Kidney tubule cell (primary cell): ENCODE data around the gene TREH.

Experiments used
- DNase-seq: peaks from one replicate; pipeline ENCODE4 v3.0.0-alpha.2; 2018; ENCODE audit warnings: low spot score

The TREH gene

GRCh38 chr11:118663381-118663780 is 16.1 kb downstream of the TREH start:
- no peak for DNase-seq

DNA sequence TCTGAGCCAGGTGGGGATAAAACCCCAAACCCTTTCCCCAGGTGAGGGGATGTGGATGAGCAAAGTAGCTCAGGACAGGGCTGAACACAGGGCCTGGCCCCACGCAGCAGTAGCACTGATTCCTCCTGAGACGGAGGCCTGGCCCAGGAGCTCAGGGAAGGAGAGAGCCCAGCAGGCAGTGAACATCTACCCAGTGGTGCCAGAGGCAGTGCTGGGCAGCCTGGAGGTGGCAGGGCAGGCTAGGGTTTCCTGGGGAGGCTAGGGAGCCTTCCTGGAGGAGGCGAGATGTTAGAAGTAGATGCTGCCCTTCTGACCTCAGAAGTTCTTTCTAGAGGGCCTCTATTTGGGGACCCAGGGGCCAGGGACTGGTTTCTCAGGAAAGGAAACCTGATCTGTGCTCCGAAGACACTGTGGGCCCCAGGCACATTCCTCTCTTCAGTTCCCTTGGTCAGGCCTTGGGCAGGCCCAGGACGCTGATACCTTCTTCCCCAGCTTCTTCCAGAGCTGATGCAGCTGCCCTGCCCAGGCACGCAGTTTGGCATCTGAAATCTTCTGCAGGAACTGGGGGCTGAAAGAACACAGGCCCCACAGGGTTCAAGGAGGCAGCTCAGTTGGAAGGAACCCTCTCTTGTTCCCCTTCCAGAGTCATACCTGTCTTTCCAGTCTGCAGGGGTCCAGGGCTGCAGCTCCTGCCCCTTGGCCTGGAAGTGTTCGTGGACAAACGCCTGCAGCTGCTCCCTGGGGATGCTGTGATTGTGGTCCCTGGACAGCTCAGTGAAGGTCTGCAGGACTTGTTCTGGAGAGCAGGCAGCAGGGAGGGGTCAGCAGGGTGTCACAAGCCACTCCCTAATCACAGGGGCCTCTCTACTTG is 16.8 kb downstream of the TREH start:
- DNase-seq: no peak

DNA sequence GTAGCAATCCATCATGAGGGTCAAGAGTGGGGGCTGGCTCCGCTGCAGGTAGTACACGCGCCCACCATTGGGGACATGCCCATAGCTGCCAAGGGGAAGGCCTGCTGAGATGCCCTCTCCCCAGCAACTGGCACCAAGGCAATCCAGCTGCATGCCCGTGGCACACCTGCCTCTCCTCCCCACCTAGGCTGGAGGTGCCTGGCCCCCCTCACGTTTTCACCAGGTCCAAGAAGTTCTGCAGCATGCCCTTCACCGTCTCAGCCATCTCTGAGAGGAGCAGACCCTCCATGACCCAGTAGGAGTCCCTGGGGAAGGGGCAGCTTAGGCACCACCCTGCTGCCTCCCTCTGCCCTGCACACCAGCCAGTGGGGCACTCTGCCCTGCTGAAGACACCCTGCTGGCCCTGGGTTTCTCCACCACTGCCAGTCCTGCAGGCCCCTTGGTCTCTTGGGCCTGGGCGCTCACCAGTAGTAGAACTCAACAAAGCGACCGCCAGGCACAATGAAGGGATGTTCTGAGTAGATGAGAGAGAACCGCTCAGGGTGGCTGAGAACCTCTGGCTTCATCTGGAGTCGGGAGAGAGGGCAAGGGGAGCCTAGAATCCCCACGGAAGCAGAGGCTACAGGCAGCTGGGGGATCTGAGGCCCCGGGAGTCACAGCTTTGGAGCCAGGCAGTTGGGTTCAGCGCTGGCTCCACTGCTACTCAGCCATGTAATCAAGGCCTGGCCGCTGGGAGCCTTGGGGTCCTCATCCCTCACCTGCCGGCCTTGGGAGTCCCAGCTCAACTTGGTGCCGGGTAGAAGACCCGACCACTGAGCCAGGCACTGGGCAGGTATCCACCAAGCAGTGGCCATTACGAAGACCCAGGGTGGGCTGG is 17.8 kb downstream of the TREH start:
- DNase-seq: no peak

- no peak for DNase-seq
Observed at GRCh38 chr11:118660681-118661424, 18.6 kb downstream of the TREH start.

GRCh38 chr11:118659953-118660680 is 19.3 kb downstream of the TREH start:
- no peak for DNase-seq

- peak; percentile 89 for DNase-seq
Observed at GRCh38 chr11:118659314-118659952, 20.0 kb downstream of the TREH start.

DNA sequence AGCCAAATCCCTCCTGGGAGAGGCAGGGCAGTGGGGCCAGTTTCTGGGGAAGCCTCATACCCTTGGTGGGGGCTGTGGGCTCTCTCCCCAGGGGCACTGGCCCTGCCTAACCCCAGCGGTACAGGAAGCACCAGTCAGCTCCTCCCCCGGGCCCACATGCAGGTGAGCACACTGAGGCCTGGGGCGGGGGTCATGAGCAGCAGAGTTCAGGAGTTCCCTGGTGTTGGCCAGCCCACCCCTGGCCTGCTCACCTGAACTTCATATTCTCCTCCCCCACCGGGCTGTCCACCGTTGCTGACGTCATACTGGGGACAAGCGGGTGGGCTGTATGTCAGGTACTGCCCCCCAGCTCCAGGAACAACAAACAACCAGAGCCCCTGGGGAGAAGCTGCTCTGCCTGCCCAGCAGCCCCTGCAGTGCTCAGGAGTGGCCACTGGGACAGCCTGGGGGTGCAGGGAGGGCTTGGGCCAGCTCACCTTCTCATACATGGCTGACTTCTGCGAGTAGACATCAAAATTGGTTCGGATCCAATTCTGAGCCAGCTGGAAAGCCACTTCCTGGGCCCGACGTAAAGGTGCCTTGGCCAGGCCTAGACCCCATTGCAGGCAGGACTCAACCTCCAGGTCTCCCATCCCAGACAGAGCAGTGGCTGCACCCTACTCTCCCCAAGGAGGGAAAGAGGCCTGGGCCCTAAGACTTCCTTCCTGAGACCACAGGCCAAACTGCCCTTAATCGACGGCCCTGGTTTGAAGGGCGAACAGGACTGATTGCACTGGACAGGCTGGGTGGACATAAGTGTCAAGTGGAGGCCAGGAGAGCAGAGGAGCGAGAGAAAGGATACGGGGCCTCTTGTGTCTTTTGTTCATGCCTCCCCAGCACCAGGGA is 20.8 kb downstream of the TREH start:
- peak; percentile 82 for DNase-seq

DNA sequence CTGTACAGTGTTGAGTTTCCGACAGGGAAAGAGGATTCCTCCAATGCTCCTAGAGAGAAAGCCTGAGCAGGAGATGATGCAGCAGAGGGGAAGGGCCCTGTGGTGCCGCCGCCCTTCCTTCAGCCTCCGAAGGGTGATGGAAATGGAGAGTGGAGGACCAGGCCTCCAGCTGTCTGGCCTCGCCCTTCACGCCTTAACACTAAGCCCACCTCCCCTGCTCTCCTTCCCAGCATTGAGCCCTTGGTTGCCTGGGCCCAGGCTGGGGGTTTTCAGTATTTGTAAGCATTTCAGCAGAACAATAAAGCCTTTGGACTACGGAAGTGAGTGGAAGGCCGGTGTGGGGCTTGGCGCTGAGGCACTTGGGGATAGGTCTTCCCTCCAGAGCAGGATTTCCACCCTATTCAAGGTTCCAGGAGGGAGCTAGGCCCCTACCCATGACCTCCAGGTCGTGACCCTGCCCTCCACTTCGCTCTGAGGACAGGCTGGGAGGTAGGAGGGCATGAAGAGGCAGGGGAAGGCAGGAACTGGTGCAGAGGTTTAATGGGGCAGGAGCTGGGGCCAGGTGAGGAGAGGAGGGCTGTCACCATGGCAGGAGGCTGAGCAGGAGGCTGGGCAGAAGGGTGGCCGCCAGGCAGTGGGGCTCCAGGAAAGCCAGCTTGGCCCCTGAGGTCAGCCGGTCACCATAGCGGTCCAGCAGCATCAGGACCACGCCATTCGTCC is 21.6 kb downstream of the TREH start:
- DNase-seq: no peak

- no peak for DNase-seq
Observed at GRCh38 chr11:118657238-118657637, 22.2 kb downstream of the TREH start.

GRCh38 chr11:118656563-118657165 is 22.8 kb downstream of the TREH start:
- no peak for DNase-seq

GRCh38 chr11:118655486-118656190 is 23.8 kb downstream of the TREH start:
- DNase-seq: no peak

DNA sequence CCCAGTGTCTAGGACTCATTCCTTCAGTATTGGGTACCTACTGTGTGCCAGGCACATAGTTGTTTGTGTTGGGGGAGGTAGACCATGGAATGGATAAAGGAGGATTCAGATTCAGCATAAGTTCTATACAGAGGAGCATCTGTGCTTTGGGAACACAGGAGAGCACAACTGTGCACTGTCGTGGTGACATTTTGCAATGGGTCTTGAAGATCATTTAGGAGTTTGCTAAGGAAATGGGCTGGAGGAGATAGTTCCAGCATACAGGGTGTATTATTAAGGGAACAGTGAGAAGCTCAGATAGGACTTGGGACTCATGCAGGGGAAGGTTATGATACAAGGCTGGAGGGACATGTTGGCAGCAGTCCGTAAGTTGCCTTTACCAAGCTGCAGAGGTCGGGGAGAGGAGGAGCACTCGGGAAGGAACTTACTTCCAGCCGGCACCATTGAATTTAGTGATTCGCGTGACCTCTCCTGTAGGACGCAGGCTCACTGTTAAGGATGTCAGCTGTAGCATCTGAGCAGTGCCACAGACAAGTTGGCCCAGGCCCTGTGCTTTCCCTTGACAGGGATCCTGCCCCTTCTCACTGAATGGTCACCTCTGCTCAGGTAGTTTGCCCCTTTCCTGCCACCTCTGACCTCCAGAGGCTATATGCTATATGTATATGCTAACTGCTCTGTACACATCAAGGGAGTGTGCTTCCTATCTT is 25.6 kb downstream of the TREH start:
- DNase-seq: no peak

DNA sequence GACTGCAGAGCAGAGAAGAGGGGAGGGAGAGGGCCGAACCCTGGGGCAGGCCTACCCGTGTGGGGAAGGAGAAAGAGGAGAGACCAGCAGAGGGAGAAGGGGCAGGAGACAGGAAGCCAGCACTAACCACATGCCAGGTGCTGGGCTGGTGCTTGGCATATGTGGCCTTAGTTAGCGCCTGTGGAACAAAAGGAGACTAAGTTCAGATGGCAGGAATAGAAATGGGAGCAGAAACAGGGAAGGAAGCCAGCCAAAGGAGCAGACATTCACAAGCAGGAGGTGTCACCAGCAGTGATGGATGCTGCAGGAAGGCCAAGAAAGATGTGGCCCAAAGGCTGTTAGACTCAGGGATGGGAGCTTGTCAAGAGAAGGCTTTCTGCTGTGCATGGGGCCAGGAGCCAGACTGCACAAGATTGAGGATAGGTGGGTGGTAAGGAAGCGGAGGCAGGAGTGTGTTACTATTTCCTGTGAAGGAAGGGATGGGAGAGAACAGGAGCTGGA is 26.7 kb downstream of the TREH start:
- DNase-seq: no peak

- DNase-seq: no peak
Observed at GRCh38 chr11:118651820-118652219, 27.6 kb downstream of the TREH start.

- DNase-seq: no peak
Observed at GRCh38 chr11:118650366-118650765, 29.1 kb downstream of the TREH start.

DNA sequence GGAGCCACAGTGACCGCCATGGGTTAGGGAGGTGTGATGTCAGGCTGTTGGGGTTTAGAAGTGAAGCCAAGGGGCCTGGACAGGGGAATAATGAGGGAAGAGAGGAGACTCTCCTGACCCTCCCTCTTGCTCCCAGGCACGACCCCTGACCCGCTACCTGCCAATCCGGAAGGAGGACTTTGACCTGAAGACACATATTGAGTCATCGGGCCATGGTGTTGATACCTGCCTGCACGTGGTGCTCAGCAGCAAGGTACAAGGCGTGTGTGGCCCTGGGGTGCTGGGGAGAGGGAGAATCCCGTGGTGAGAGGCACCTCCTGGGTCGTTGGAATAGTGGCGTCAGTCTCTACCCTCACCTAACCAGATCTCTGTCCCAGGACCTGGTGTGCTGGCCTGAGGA is 29.5 kb downstream of the TREH start:
- DNase-seq: no peak

- DNase-seq: no peak
Observed at GRCh38 chr11:118648291-118648690, 31.2 kb downstream of the TREH start.

DNA sequence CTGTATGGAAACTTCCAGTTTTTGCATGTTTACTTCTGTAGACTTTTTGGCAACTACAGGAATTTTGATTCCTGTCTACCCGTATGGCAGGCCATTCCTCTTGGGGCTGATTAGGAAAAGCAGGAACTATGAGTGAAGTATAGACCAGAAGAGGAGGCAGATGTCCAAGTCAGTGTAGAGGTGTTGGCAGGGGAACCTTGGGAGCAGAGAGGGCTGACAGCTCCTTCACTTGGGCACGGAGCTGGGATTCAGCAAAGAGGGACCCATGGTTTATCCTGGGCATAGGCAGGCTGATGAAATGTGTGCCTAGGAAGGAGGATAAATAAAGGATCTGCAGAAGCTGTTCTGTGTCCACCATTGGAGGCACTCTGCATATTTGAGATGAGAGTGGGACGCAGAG is 33.1 kb downstream of the TREH start:
- no peak for DNase-seq
